Type B pancreatic cell (in vitro differentiated cells): Measurements from ENCODE around the gene FMR1. TPM values are rescaled to one million over a fixed set of nuclear protein-coding genes. Genes with fewer than 3 reads are reported as not detected.

Experiments
- DNase-seq: peaks from one replicate; pipeline ENCODE4 v3.0.0; 2021; ENCODE audit warnings: mixed read lengths; ENCODE audit not compliant: unreplicated experiment; ENCODE audit errors: extremely low spot score
- H3K27ac Mint-ChIP-seq: 2 replicates; pipeline ENCODE4 v1.8.0; 2021; ENCODE audit warnings: mild to moderate bottlenecking, mixed read lengths
- H3K27me3 Mint-ChIP-seq: 2 replicates; pipeline ENCODE4 v1.8.0; 2021; ENCODE audit warnings: mixed read lengths
- H3K36me3 Mint-ChIP-seq: 2 replicates; pipeline ENCODE4 v1.8.0; 2021; ENCODE audit warnings: mixed read lengths
- H3K4me1 Mint-ChIP-seq: one replicate; pipeline ENCODE4 v1.8.0; 2021; ENCODE audit warnings: mixed read lengths; ENCODE audit not compliant: unreplicated experiment
- H3K4me3 Mint-ChIP-seq: 2 replicates; pipeline ENCODE4 v1.8.0; 2021; ENCODE audit warnings: mild to moderate bottlenecking, mixed read lengths
- H3K9me3 Mint-ChIP-seq: 2 replicates; pipeline ENCODE4 v1.8.0; 2021; ENCODE audit warnings: mixed read lengths
- total RNA-seq: library from RNA; stranded (reverse); gene quantifications from 2 replicates; pipeline ENCODE4 v1.2.1, GENCODE V29; 2021; ENCODE audit warnings: low replicate concordance
- TF ChIP-seq, protein P1 (sequence below): fragments of 200-600 bp; sonication (generic); conservative IDR thresholded peaks from 2 replicates; pipeline ENCODE4 v1.5.0; 2021; ENCODE audit warnings: antibody characterized with exemption, mild to moderate bottlenecking

Gene FMR1
- total RNA-seq, 1 donor from 2014 or later = 63.2 TPM

DNA sequence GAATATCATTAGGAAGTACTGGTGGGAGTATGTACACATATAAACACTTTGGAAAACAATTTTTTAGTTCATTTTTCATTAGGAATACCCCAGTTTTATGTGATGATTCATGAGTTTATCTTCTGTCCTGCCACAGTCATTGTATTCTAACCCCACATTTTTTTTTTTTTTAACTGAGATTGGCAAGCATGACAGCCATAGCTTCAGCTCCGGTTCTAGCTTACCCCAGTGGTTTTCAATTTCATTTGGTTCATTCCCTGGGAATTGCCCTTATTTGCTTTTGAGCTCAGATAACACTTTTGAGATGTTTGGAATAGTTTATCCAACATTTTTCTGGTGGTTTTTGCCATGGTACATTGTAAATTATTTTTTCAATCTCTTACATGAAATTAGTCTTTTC is 21.0 kb upstream of the FMR1 start:
- Mint-ChIP-seq H3K27ac (no peak overlapping the region), H3K9me3 (peaks cover 7% of the 10 kb centered on the region), H3K4me1 (peaks cover 4% of the 10 kb centered on the region), H3K36me3 (no peaks in the 10 kb centered on the region), H3K4me3 (no peak overlapping the region), H3K27me3 (no peaks in the 10 kb centered on the region)
- DNase-seq = no peak
- TF ChIP-seq, protein P1, sequence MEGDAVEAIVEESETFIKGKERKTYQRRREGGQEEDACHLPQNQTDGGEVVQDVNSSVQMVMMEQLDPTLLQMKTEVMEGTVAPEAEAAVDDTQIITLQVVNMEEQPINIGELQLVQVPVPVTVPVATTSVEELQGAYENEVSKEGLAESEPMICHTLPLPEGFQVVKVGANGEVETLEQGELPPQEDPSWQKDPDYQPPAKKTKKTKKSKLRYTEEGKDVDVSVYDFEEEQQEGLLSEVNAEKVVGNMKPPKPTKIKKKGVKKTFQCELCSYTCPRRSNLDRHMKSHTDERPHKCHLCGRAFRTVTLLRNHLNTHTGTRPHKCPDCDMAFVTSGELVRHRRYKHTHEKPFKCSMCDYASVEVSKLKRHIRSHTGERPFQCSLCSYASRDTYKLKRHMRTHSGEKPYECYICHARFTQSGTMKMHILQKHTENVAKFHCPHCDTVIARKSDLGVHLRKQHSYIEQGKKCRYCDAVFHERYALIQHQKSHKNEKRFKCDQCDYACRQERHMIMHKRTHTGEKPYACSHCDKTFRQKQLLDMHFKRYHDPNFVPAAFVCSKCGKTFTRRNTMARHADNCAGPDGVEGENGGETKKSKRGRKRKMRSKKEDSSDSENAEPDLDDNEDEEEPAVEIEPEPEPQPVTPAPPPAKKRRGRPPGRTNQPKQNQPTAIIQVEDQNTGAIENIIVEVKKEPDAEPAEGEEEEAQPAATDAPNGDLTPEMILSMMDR = no peak

DNA sequence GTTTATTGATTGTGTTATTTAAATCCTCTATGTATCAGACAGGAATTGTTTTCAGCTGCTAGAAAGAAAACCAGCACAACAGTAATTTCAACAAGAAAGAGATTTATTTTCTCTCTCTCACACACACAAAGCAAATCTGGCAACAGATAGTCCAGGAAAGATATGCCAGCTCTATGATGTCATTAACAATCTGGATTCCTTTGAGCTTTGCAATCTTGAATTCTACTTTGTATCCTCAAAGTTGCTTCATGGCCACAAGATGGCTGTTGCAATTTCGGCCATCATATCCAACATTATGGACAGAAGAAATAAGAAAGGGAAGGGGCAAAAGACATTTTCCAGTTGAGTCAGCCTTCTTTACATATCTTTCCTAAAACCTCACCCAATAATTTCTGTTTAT is 19.8 kb upstream of the FMR1 start:
- Mint-ChIP-seq H3K36me3 (no peaks in the 10 kb centered on the region), H3K4me1 (peaks cover 4% of the 10 kb centered on the region), H3K27ac (no peak overlapping the region), H3K27me3 (no peaks in the 10 kb centered on the region), H3K4me3 (no peak overlapping the region), H3K9me3 (peaks cover 7% of the 10 kb centered on the region)
- TF ChIP-seq, protein P1 = no peak
- no peak for DNase-seq

- no peaks in the 10 kb centered on the region for H3K27me3 Mint-ChIP-seq
- H3K27ac Mint-ChIP-seq = peak overlapping the region; percentile 73
- H3K4me1 Mint-ChIP-seq = peaks cover 4% of the 10 kb centered on the region
- DNase-seq = no peak
- TF ChIP-seq, protein P1 = no peak
- H3K9me3 Mint-ChIP-seq = peaks cover 1% of the 10 kb centered on the region
- H3K4me3 Mint-ChIP-seq = no peak overlapping the region
- no peaks in the 10 kb centered on the region for H3K36me3 Mint-ChIP-seq
Observed at GRCh38 chrX:147893741-147894140, 18.0 kb upstream of the FMR1 start.

- peak overlapping the region; percentile 73 for H3K27ac Mint-ChIP-seq
- no peaks in the 10 kb centered on the region for H3K27me3 Mint-ChIP-seq
- TF ChIP-seq, protein P1 = no peak
- no peak for DNase-seq
- H3K4me3 Mint-ChIP-seq = peak overlapping the region; percentile 14
- H3K4me1 Mint-ChIP-seq = peaks cover 4% of the 10 kb centered on the region
- H3K36me3 Mint-ChIP-seq = no peaks in the 10 kb centered on the region
- no peaks in the 10 kb centered on the region for H3K9me3 Mint-ChIP-seq
Observed at GRCh38 chrX:147894366-147894963, 17.3 kb upstream of the FMR1 start.

- Mint-ChIP-seq H3K27me3 (no peaks in the 10 kb centered on the region), H3K4me1 (peaks cover 4% of the 10 kb centered on the region), H3K27ac (no peak overlapping the region), H3K9me3 (no peaks in the 10 kb centered on the region), H3K4me3 (no peak overlapping the region), H3K36me3 (no peaks in the 10 kb centered on the region)
- TF ChIP-seq, protein P1 = no peak
- no peak for DNase-seq
Observed at GRCh38 chrX:147897117-147897516, 14.6 kb upstream of the FMR1 start.

- Mint-ChIP-seq H3K36me3 (no peaks in the 10 kb centered on the region), H3K4me1 (peaks cover 4% of the 10 kb centered on the region), H3K4me3 (no peak overlapping the region), H3K27me3 (no peaks in the 10 kb centered on the region), H3K9me3 (no peaks in the 10 kb centered on the region), H3K27ac (peak overlapping the region; percentile 90)
- DNase-seq = no peak
- TF ChIP-seq, protein P1 = no peak
Observed at GRCh38 chrX:147898951-147899350, 12.8 kb upstream of the FMR1 start.
